CD14-positive monocyte (primary cell): ENCODE data around the gene NCAM1. TPM values are rescaled to one million over a fixed set of nuclear protein-coding genes. Genes with fewer than 3 reads are reported as not detected.

Source experiments
- DNase-seq, 3 donors: peaks; one replicate each; pipeline ENCODE4 v3.0.0-alpha.2; 2011 to 2022
- H2AFZ ChIP-seq: 2 replicates; pipeline ENCODE4 v1.6.0; 2012; ENCODE audit warnings: mild to moderate bottlenecking, low read depth, low read length, inconsistent platforms; ENCODE audit not compliant: insufficient read depth, poor library complexity, severe bottlenecking
- H3K27ac ChIP-seq, 2 donors: 1 replicate in 1 of 2; 2 replicates in 1 of 2; pipeline ENCODE4 v1.5.1; 2012 to 2013; ENCODE audit warnings: low read length in 2 of 2, control low read depth in 1 of 2, inconsistent platforms in 1 of 2, low read depth in 1 of 2, mild to moderate bottlenecking in 1 of 2
- H3K27me3 ChIP-seq, 2 donors: one replicate each; pipeline versions ENCODE4 v1.6.0 to v1.6.1; 2011 to 2013; ENCODE audit warnings: low read length in 2 of 2; ENCODE audit not compliant: control insufficient read depth in 2 of 2, insufficient read depth in 2 of 2
- H3K36me3 ChIP-seq, 2 donors: replicated peaks in 1 of 2; 1 replicate in 1 of 2; 2 replicates in 1 of 2; pipeline versions ENCODE4 v1.5.1 to v1.6.1; 2012 to 2013; ENCODE audit warnings: low read length in 2 of 2, control low read depth in 1 of 2, inconsistent platforms in 1 of 2, mild to moderate bottlenecking in 1 of 2; ENCODE audit not compliant: insufficient read depth in 2 of 2, control insufficient read depth in 1 of 2
- H3K4me1 ChIP-seq, 2 donors: 1 replicate in 1 of 2; 2 replicates in 1 of 2; pipeline versions ENCODE4 v1.5.1 to v1.6.1; 2012 to 2013; ENCODE audit warnings: low read length in 2 of 2, control low read depth in 1 of 2, inconsistent platforms in 1 of 2, mild to moderate bottlenecking in 1 of 2, moderate library complexity in 1 of 2; ENCODE audit not compliant: insufficient read depth in 2 of 2, control insufficient read depth in 1 of 2
- H3K4me2 ChIP-seq: replicated peaks from 2 replicates; pipeline ENCODE3; 2012; ENCODE audit warnings: low read length, moderate library complexity, mild to moderate bottlenecking; ENCODE audit not compliant: poor library complexity, severe bottlenecking; ENCODE audit errors: extremely low read depth
- H3K4me3 ChIP-seq, 3 experiments: fragments of 200-600 bp in 1 of 3; sonication (generic) in 1 of 3; replicated peaks in 1 of 3; 1 replicate in 2 of 3; 2 replicates in 1 of 3; pipeline ENCODE4 v1.5.1; 2011 to 2013; ENCODE audit warnings: low read length in 3 of 3, mild to moderate bottlenecking in 3 of 3, control low read depth in 2 of 3, low read depth in 2 of 3, inconsistent platforms in 1 of 3, moderate library complexity in 1 of 3
- H3K79me2 ChIP-seq: 2 replicates; pipeline ENCODE4 v1.6.0; 2012; ENCODE audit warnings: mild to moderate bottlenecking, control low read depth, inconsistent platforms, low read length, moderate library complexity; ENCODE audit not compliant: insufficient read depth
- H3K9ac ChIP-seq: 2 replicates; pipeline ENCODE4 v1.6.0; 2017; ENCODE audit warnings: low read length, mild to moderate bottlenecking; ENCODE audit not compliant: insufficient read depth, poor library complexity, severe bottlenecking
- H3K9me3 ChIP-seq, 2 donors: replicated peaks in 1 of 2; 1 replicate in 1 of 2; 2 replicates in 1 of 2; pipeline versions ENCODE4 v1.5.1 to v1.6.1; 2012 to 2013; ENCODE audit warnings: low read length in 2 of 2, control low read depth in 1 of 2; ENCODE audit not compliant: control insufficient read depth in 1 of 2, insufficient read depth in 1 of 2
- H4K20me1 ChIP-seq: 2 replicates; pipeline ENCODE4 v1.6.0; 2012; ENCODE audit warnings: mild to moderate bottlenecking, low read length, control low read depth, moderate library complexity; ENCODE audit not compliant: insufficient read depth
- H3K27ac Mint-ChIP-seq, 7 donors: one replicate each; pipeline ENCODE4 v1.8.0; 2020; ENCODE audit warnings: mild to moderate bottlenecking in 7 of 7, mixed read lengths in 7 of 7, moderate library complexity in 6 of 7, inconsistent platforms in 2 of 7
- H3K27me3 Mint-ChIP-seq, 3 donors: one replicate each; pipeline ENCODE4 v1.8.0; 2021 to 2022; ENCODE audit warnings: low read depth in 3 of 3, mild to moderate bottlenecking in 3 of 3, mixed read lengths in 3 of 3, moderate library complexity in 3 of 3, inconsistent platforms in 1 of 3
- H3K36me3 Mint-ChIP-seq, 2 donors: one replicate each; pipeline ENCODE4 v1.8.0; 2020; ENCODE audit warnings: mixed read lengths in 2 of 2, inconsistent platforms in 1 of 2, mild to moderate bottlenecking in 1 of 2
- H3K4me1 Mint-ChIP-seq: one replicate; pipeline ENCODE4 v1.8.0; 2020; ENCODE audit warnings: mild to moderate bottlenecking, mixed read lengths
- H3K4me3 Mint-ChIP-seq, 2 donors: one replicate each; pipeline ENCODE4 v1.8.0; 2020; ENCODE audit warnings: mild to moderate bottlenecking in 2 of 2, mixed read lengths in 2 of 2, moderate library complexity in 1 of 2
- H3K9me3 Mint-ChIP-seq, 7 donors: one replicate each; pipeline ENCODE4 v1.8.0; 2020 to 2022; ENCODE audit warnings: mixed read lengths in 7 of 7, mild to moderate bottlenecking in 6 of 7, moderate library complexity in 6 of 7, inconsistent platforms in 2 of 7
- CTCF ChIP-seq: fragments of 200-600 bp; IDR thresholded peaks from one replicate; pipeline ENCODE4 v1.8.0; 2022; ENCODE audit warnings: antibody characterized with exemption, mild to moderate bottlenecking
- WGBS: methylation state at CpG from one replicate; pipeline ENCODE4 v1.1.5; 2013; ENCODE audit warnings: missing lambda C conversion rate; ENCODE audit not compliant: insufficient coverage; 5-methylcytosine and 5-hydroxymethylcytosine counted together
- intact Hi-C, 2 donors: fragments of 100-400 bp; cut with micrococcal nuclease; formaldehyde crosslinking; loops; one replicate each; pipeline versions ENCODE4 v1.15.0 to v1.15.1; 2023
- polyA plus RNA-seq, 3 donors: library from polyadenylated mRNA; depleted of rRNA in 1 of 3; unstranded in 2 of 3; stranded (reverse) in 1 of 3; fragments of 300-500 nt in 2 of 3; fragments of >200 nt in 1 of 3; fragmentation: Illumina TruSeq in 2 of 3; gene quantifications; 1 replicate in 2 of 3; 2 replicates in 1 of 3; pipeline ENCODE4 v1.2.3, GENCODE V29; 2012 to 2021

NCAM1 gene
- polyA plus RNA-seq, 3 donors = 0.65 to 0.69 TPM; not detected in 1

- H3K4me3 Mint-ChIP-seq = no peak overlapping the region
- peaks cover 2 to 10% of the 10 kb centered on the region in 2 donors for H3K27me3 ChIP-seq
- no peaks in the 10 kb centered on the region for H3K9me3 ChIP-seq
- no peak for DNase-seq
- H3K4me2 ChIP-seq = no peak overlapping the region
- no peaks in the 10 kb centered on the region for H3K36me3 ChIP-seq
- no peaks in the 10 kb centered on the region for H3K79me2 ChIP-seq
- H3K27me3 Mint-ChIP-seq = peaks cover 9 to 26% (median 12%) of the 10 kb centered on the region in 3 donors
- H3K9ac ChIP-seq = no peak overlapping the region
- H2AFZ ChIP-seq = no peak overlapping the region
- H3K36me3 Mint-ChIP-seq = no peaks in the 10 kb centered on the region
- peaks cover 0 to 4% (median 0%) of the 10 kb centered on the region in 7 donors for H3K9me3 Mint-ChIP-seq
- no peak overlapping the region for H3K4me3 ChIP-seq
- no peak overlapping the region for H3K27ac ChIP-seq
- WGBS = 50% methylated on average over 1 of the region's 6 CpGs
- H4K20me1 ChIP-seq = no peaks in the 10 kb centered on the region
- no peak for TF ChIP-seq CTCF
- H3K4me1 ChIP-seq = no peaks in the 10 kb centered on the region
- no peak overlapping the region for H3K27ac Mint-ChIP-seq
- peaks cover 2% of the 10 kb centered on the region for H3K4me1 Mint-ChIP-seq
- intact Hi-C loops = no loop called here
These were observed 211.2 kb downstream of the NCAM1 start for GRCh38 chr11:113172382-113172951.

GRCh38 chr11:113173126-113173525 lies 211.9 kb downstream of the NCAM1 start:
- TF ChIP-seq CTCF = no peak
- peaks cover 2% of the 10 kb centered on the region for H3K4me1 Mint-ChIP-seq
- H3K9me3 Mint-ChIP-seq = peaks cover 0 to 4% (median 0%) of the 10 kb centered on the region in 7 donors
- Histone ChIP-seq H2AFZ (no peak overlapping the region), H3K27ac (no peak overlapping the region), H3K4me3 (no peak overlapping the region), H3K79me2 (no peaks in the 10 kb centered on the region), H3K27me3 (peaks cover 2 to 14% of the 10 kb centered on the region in 2 donors), H3K36me3 (no peaks in the 10 kb centered on the region), H3K4me2 (no peak overlapping the region), H3K9ac (no peak overlapping the region), H3K9me3 (no peaks in the 10 kb centered on the region), H3K4me1 (no peaks in the 10 kb centered on the region), H4K20me1 (no peaks in the 10 kb centered on the region)
- intact Hi-C loops = no loop called here
- H3K4me3 Mint-ChIP-seq = no peak overlapping the region
- no peak for DNase-seq
- H3K27me3 Mint-ChIP-seq = peaks cover 10 to 32% (median 14%) of the 10 kb centered on the region in 3 donors
- H3K27ac Mint-ChIP-seq = no peak overlapping the region
- no CpG with 5 or more reads among the region's 4 CpGs for WGBS
- no peaks in the 10 kb centered on the region for H3K36me3 Mint-ChIP-seq
